ENCODE results near the gene AMPD3. TPM values are rescaled to one million over a fixed set of nuclear protein-coding genes. Genes with fewer than 3 reads are reported as not detected.
A peak's percentile ranks its signal among the peaks of the same experiment; 100 is the strongest.

AMPD3 gene
- polyA plus RNA-seq (2013, experiment 1 of 2), result 19.4 TPM
- polyA plus RNA-seq (2013, experiment 2 of 2), result 19.7 TPM

GRCh38 chr11:10454878-10455631, at the start of gene AMPD3:
Gene AMPD3, plus strand, starts transcription at chr11:10455264. Its CDS starts 6,256 bp downstream, at chr11:10461520.
- Histone ChIP-seq H2AK5ac (ENCODE audit: low read length, severe bottlenecking) (peak within 1 kb of the TSS; percentile 54), H3K4me3 (ENCODE audit: insufficient read depth in 1 of 2, low read depth in 1 of 2, low read length in 2 of 2) (peak within 1 kb of the TSS in 1 of 2 experiments; percentile 81), H3K23ac (ENCODE audit: low read length in 2 of 2) (no peak within 1 kb of the TSS), H3K18ac (ENCODE audit: low read depth in 1 of 2, low read length in 2 of 2) (peak within 1 kb of the TSS; percentile 65 to 79), H3K4me2 (ENCODE audit: low read length, poor library complexity, severe bottlenecking) (peak within 1 kb of the TSS; percentile 17), H3K36me3 (ENCODE audit: control insufficient read depth in 1 of 2, insufficient read depth in 2 of 2, low read depth in 1 of 2, low read length in 2 of 2) (no peaks in the 10 kb centered on the region), H3K9ac (ENCODE audit: low read length) (peak within 1 kb of the TSS; percentile 90), H3K4ac (ENCODE audit: low read depth in 1 of 2, low read length in 2 of 2) (peak within 1 kb of the TSS; percentile 16 to 62), H2BK15ac (ENCODE audit: low read depth, poor library complexity, severe bottlenecking) (peak within 1 kb of the TSS; percentile 17), H3K79me1 (replicated peaks; ENCODE audit: low read length, poor library complexity, severe bottlenecking) (peaks cover 24% of the 10 kb centered on the region), H4K8ac (ENCODE audit: low read length) (peak within 1 kb of the TSS; percentile 76), H2BK120ac (ENCODE audit: low read depth, low read length) (peak within 1 kb of the TSS; percentile 35), H3K4me1 (ENCODE audit: control insufficient read depth, insufficient read depth, low read depth, low read length) (peaks cover 43% of the 10 kb centered on the region), H3K27ac (ENCODE audit: low read length, poor library complexity, severe bottlenecking) (peak within 1 kb of the TSS; percentile 73), H4K91ac (ENCODE audit: low read length) (peak within 1 kb of the TSS; percentile 72), H2BK5ac (ENCODE audit: low read depth, low read length, poor library complexity, severe bottlenecking) (peak within 1 kb of the TSS; percentile 60), H3K9me3 (ENCODE audit: control insufficient read depth, low read length) (no peaks in the 10 kb centered on the region), H2BK12ac (ENCODE audit: low read length in 2 of 2) (peak within 1 kb of the TSS; percentile 49 to 67), H3K14ac (ENCODE audit: low read length in 2 of 2) (no peak within 1 kb of the TSS), H3K27me3 (ENCODE audit: control insufficient read depth in 1 of 2, insufficient read depth in 1 of 2, low read length in 2 of 2) (no peaks in the 10 kb centered on the region), H2AFZ (ENCODE audit: low read depth, low read length) (peak within 1 kb of the TSS; percentile 83)
- 20% methylated on average over 11 of the region's 11 CpGs for WGBS
- peak; percentile 99 for DNase-seq

GRCh38 chr11:10405865-10406592, 49.0 kb upstream of the AMPD3 start:
- Histone ChIP-seq H3K27ac (ENCODE audit: low read length, poor library complexity, severe bottlenecking) (no peak overlapping the region), H3K14ac (ENCODE audit: low read length in 2 of 2) (peak overlapping the region in 1 of 2 experiments; percentile 45), H3K9ac (ENCODE audit: low read length) (peak overlapping the region; percentile 73), H3K27me3 (ENCODE audit: control insufficient read depth in 1 of 2, insufficient read depth in 1 of 2, low read length in 2 of 2) (no peaks in the 10 kb centered on the region), H3K4me3 (ENCODE audit: insufficient read depth in 1 of 2, low read depth in 1 of 2, low read length in 2 of 2) (no peak overlapping the region), H3K18ac (ENCODE audit: low read depth in 1 of 2, low read length in 2 of 2) (peak overlapping the region in 1 of 2 experiments; percentile 44), H3K36me3 (ENCODE audit: control insufficient read depth in 1 of 2, insufficient read depth in 2 of 2, low read depth in 1 of 2, low read length in 2 of 2) (peaks cover 0 to 5% of the 10 kb centered on the region in 2 experiments), H3K9me3 (ENCODE audit: control insufficient read depth, low read length) (no peaks in the 10 kb centered on the region), H3K4me2 (ENCODE audit: low read length, poor library complexity, severe bottlenecking) (no peak overlapping the region), H4K8ac (ENCODE audit: low read length) (peak overlapping the region; percentile 74), H3K23ac (ENCODE audit: low read length in 2 of 2) (no peak overlapping the region), H4K91ac (ENCODE audit: low read length) (peak overlapping the region; percentile 56), H2BK5ac (ENCODE audit: low read depth, low read length, poor library complexity, severe bottlenecking) (no peak overlapping the region), H2AFZ (ENCODE audit: low read depth, low read length) (no peak overlapping the region), H2BK12ac (ENCODE audit: low read length in 2 of 2) (peak overlapping the region in 1 of 2 experiments; percentile 98), H2BK15ac (ENCODE audit: low read depth, poor library complexity, severe bottlenecking) (no peak overlapping the region), H3K4ac (ENCODE audit: low read depth in 1 of 2, low read length in 2 of 2) (peak overlapping the region in 1 of 2 experiments; percentile 85), H3K79me1 (replicated peaks; ENCODE audit: low read length, poor library complexity, severe bottlenecking) (no peaks in the 10 kb centered on the region), H2AK5ac (ENCODE audit: low read length, severe bottlenecking) (no peak overlapping the region), H3K4me1 (ENCODE audit: control insufficient read depth, insufficient read depth, low read depth, low read length) (peaks cover 7% of the 10 kb centered on the region), H2BK120ac (ENCODE audit: low read depth, low read length) (no peak overlapping the region)
- WGBS, result 23% methylated on average over 3 of the region's 6 CpGs
- peak; percentile 91 for DNase-seq

GRCh38 chr11:10407055-10407454, 48.0 kb upstream of the AMPD3 start:
- H2AFZ ChIP-seq (ENCODE audit: low read depth, low read length), result no peak overlapping the region
- no peak overlapping the region for H4K91ac ChIP-seq (ENCODE audit: low read length)
- no peak overlapping the region for H3K4ac ChIP-seq (ENCODE audit: low read depth in 1 of 2, low read length in 2 of 2)
- no peaks in the 10 kb centered on the region for H3K79me1 ChIP-seq (replicated peaks; ENCODE audit: low read length, poor library complexity, severe bottlenecking)
- H3K27me3 ChIP-seq (ENCODE audit: control insufficient read depth in 1 of 2, insufficient read depth in 1 of 2, low read length in 2 of 2), result no peaks in the 10 kb centered on the region
- no peak overlapping the region for H4K8ac ChIP-seq (ENCODE audit: low read length)
- DNase-seq, result peak; percentile 76
- H3K18ac ChIP-seq (ENCODE audit: low read depth in 1 of 2, low read length in 2 of 2), result no peak overlapping the region
- H2BK15ac ChIP-seq (ENCODE audit: low read depth, poor library complexity, severe bottlenecking), result no peak overlapping the region
- peak overlapping the region; percentile 73 for H3K9ac ChIP-seq (ENCODE audit: low read length)
- no peak overlapping the region for H3K4me2 ChIP-seq (ENCODE audit: low read length, poor library complexity, severe bottlenecking)
- H2AK5ac ChIP-seq (ENCODE audit: low read length, severe bottlenecking), result no peak overlapping the region
- 4% methylated on average over 3 of the region's 3 CpGs for WGBS
- H2BK5ac ChIP-seq (ENCODE audit: low read depth, low read length, poor library complexity, severe bottlenecking), result no peak overlapping the region
- H3K4me3 ChIP-seq (ENCODE audit: insufficient read depth in 1 of 2, low read depth in 1 of 2, low read length in 2 of 2), result no peak overlapping the region
- H3K9me3 ChIP-seq (ENCODE audit: control insufficient read depth, low read length), result no peaks in the 10 kb centered on the region
- H3K36me3 ChIP-seq (ENCODE audit: control insufficient read depth in 1 of 2, insufficient read depth in 2 of 2, low read depth in 1 of 2, low read length in 2 of 2), result peaks cover 0 to 12% of the 10 kb centered on the region in 2 experiments
- no peak overlapping the region for H3K27ac ChIP-seq (ENCODE audit: low read length, poor library complexity, severe bottlenecking)
- H3K14ac ChIP-seq (ENCODE audit: low read length in 2 of 2), result no peak overlapping the region
- peak overlapping the region in 1 of 2 experiments; percentile 55 for H2BK12ac ChIP-seq (ENCODE audit: low read length in 2 of 2)
- no peak overlapping the region for H2BK120ac ChIP-seq (ENCODE audit: low read depth, low read length)
- H3K4me1 ChIP-seq (ENCODE audit: control insufficient read depth, insufficient read depth, low read depth, low read length), result peaks cover 8% of the 10 kb centered on the region
- H3K23ac ChIP-seq (ENCODE audit: low read length in 2 of 2), result no peak overlapping the region
